HG03521 (cell line): ENCODE data around the gene VAMP7.
"Not testable (repeated sequence)": the region's sequence is repeated elsewhere in the genome, so short reads cannot be mapped to it uniquely, and the experiment has no call there.

Source experiments
- ATAC-seq: cut with Tn5 transposase; IDR thresholded peaks from one replicate; pipeline ENCODE4 v1.9.1; 2021; ENCODE audit warnings: mild to moderate bottlenecking, moderate library complexity; ENCODE audit not compliant: unreplicated experiment

Gene VAMP7

GRCh38 chrX:155986995-155987394, 105.8 kb downstream of the VAMP7 start:
- ATAC-seq, result not testable (repeated sequence)

- ATAC-seq, result no peak
Measured at GRCh38 chrX:155988859-155989258, 107.7 kb downstream of the VAMP7 start.
